Suprapubic skin (tissue), 4 donors: ENCODE measurements around the gene CRTAP.

Experiments
- CTCF ChIP-seq, 2 donors: fragments of 200-600 bp in 1 of 2; fragments of 450-650 bp in 1 of 2; sonication (generic) in 1 of 2; IDR thresholded peaks; one replicate each; pipeline ENCODE4 v1.5.1; 2016 to 2019; ENCODE audit warnings: antibody characterized with exemption in 2 of 2, mild to moderate bottlenecking in 1 of 2, moderate library complexity in 1 of 2
- EP300 ChIP-seq: sonication (generic); formaldehyde crosslinking; IDR thresholded peaks from one replicate; pipeline ENCODE4 v1.6.1; 2017; ENCODE audit warnings: antibody characterized with exemption
- POLR2A ChIP-seq, 2 donors: fragments of 450-650 bp; IDR thresholded peaks; one replicate each; pipeline ENCODE4 v1.6.1; 2017; ENCODE audit warnings: antibody characterized with exemption in 2 of 2, mild to moderate bottlenecking in 2 of 2, moderate library complexity in 2 of 2
- POLR2AphosphoS5 ChIP-seq, 3 donors: sonication (generic); formaldehyde crosslinking; IDR thresholded peaks; one replicate each; pipeline ENCODE4 v1.6.1; 2017; ENCODE audit warnings: antibody characterized with exemption in 3 of 3

GRCh38 chr3:33100229-33100628 is 13.6 kb upstream of the CRTAP start:
- TF ChIP-seq CTCF (IDR thresholded peaks at IDR 0.05) (no peak), EP300 (no peak), POLR2A (IDR thresholded peaks at IDR 0.05) (no peak), POLR2AphosphoS5 (IDR thresholded peaks at IDR 0.05) (no peak)
